Prostate gland (tissue), 2 donors: Measurements from ENCODE around the gene BOC.

Experiments used
- POLR2A ChIP-seq: fragments of 450-650 bp; IDR thresholded peaks from one replicate; pipeline ENCODE4 v1.6.1; 2016; ENCODE audit warnings: antibody characterized with exemption, mild to moderate bottlenecking
- POLR2AphosphoS5 ChIP-seq: sonication (generic); formaldehyde crosslinking; IDR thresholded peaks from one replicate; pipeline ENCODE4 v1.6.1; 2017; ENCODE audit warnings: antibody characterized with exemption
- TF ChIP-seq, protein P1 (sequence below), 4 experiments: fragments of 200-600 bp in 2 of 4; fragments of 450-650 bp in 2 of 4; sonication (generic) in 2 of 4; IDR thresholded peaks; 1 replicate in 3 of 4; 2 replicates in 1 of 4; pipeline ENCODE4 v1.5.1; 2016 to 2019; ENCODE audit warnings: antibody characterized with exemption in 4 of 4, mild to moderate bottlenecking in 2 of 4, moderate library complexity in 2 of 4

DNA sequence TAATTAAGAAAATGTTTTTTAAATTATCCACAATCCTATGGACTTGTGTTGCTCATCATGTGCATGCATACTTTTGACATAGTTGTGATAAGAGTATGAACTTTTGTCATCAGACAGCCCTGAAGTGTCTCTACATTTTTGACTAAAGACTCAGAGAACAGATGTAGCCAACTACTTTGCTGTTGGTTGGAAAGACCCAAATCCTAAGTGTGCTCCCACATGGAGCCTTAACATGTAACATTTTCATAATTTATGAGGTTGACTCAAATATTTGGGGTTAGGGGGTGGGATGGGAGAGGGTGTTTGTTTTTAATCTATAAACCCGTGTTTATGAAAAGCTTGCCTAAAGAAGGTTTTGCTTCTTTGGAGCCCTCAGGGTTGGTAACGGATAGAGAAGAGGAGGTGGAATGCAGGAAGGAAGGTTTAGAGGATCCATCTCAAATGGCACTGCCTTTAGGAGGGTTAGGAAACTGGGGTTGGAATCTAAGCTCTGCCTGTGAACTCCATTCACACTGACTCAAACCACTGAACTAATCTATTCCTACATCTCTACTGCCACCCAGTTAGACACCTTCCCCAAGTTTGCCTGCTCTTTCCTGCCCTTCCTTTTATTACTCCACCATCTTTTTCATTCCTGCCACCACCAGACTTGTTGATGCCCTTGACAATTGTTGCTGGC, 3.7 kb downstream of the BOC start:
- TF ChIP-seq POLR2A: no peak
- TF ChIP-seq, protein P1, sequence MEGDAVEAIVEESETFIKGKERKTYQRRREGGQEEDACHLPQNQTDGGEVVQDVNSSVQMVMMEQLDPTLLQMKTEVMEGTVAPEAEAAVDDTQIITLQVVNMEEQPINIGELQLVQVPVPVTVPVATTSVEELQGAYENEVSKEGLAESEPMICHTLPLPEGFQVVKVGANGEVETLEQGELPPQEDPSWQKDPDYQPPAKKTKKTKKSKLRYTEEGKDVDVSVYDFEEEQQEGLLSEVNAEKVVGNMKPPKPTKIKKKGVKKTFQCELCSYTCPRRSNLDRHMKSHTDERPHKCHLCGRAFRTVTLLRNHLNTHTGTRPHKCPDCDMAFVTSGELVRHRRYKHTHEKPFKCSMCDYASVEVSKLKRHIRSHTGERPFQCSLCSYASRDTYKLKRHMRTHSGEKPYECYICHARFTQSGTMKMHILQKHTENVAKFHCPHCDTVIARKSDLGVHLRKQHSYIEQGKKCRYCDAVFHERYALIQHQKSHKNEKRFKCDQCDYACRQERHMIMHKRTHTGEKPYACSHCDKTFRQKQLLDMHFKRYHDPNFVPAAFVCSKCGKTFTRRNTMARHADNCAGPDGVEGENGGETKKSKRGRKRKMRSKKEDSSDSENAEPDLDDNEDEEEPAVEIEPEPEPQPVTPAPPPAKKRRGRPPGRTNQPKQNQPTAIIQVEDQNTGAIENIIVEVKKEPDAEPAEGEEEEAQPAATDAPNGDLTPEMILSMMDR (IDR thresholded peaks at IDR 0.05): no peak
- no peak for TF ChIP-seq POLR2AphosphoS5
